Fibroblast of lung (primary cell): ENCODE data around the gene TCP10L. TPM values are rescaled to one million over a fixed set of nuclear protein-coding genes. Genes with fewer than 3 reads are reported as not detected.
"Not testable (repeated sequence)": the region's sequence is repeated elsewhere in the genome, so short reads cannot be mapped to it uniquely, and the experiment has no call there.

ENCODE experiments used
- DNase-seq, 2 donors: peaks; one replicate each; pipeline versions ENCODE4 v3.0.0 to v3.0.0-alpha.2; 2010; ENCODE audit warnings: low read depth in 2 of 2
- H2AFZ ChIP-seq: 2 replicates; pipeline ENCODE4 v1.5.1; 2012; ENCODE audit warnings: low read length, control low read depth, inconsistent platforms
- H3K27ac ChIP-seq: 2 replicates; pipeline ENCODE4 v1.5.1; 2011; ENCODE audit warnings: low read length, control low read depth; ENCODE audit not compliant: insufficient read depth
- H3K27me3 ChIP-seq: 2 replicates; pipeline ENCODE4 v1.5.1; 2011; ENCODE audit warnings: mild to moderate bottlenecking, low read length; ENCODE audit not compliant: control insufficient read depth, insufficient read depth
- H3K36me3 ChIP-seq: 2 replicates; pipeline ENCODE4 v1.5.1; 2011; ENCODE audit warnings: low read length; ENCODE audit not compliant: control insufficient read depth, insufficient read depth
- H3K4me1 ChIP-seq: 2 replicates; pipeline ENCODE4 v1.5.1; 2011; ENCODE audit warnings: low read length; ENCODE audit not compliant: control insufficient read depth, insufficient read depth; ENCODE audit errors: extremely low read depth
- H3K4me2 ChIP-seq: 2 replicates; pipeline ENCODE4 v1.5.1; 2011; ENCODE audit warnings: low read length, control low read depth; ENCODE audit not compliant: insufficient read depth; ENCODE audit errors: extremely low read depth
- H3K4me3 ChIP-seq, 4 experiments: fragments of 200-600 bp in 1 of 4; sonication (generic) in 1 of 4; replicated peaks in 1 of 4; 2 replicates each; pipeline ENCODE4 v1.5.1; 2011 to 2016; ENCODE audit warnings: low read length in 4 of 4, low read depth in 3 of 4, mild to moderate bottlenecking in 3 of 4, control low read depth in 2 of 4, inconsistent platforms in 1 of 4, mixed read lengths in 1 of 4; ENCODE audit not compliant: insufficient read depth in 1 of 4; ENCODE audit errors: control extremely low read depth in 1 of 4
- H3K79me2 ChIP-seq: 2 replicates; pipeline ENCODE4 v1.5.1; 2012; ENCODE audit warnings: mild to moderate bottlenecking, low read length, inconsistent platforms; ENCODE audit not compliant: control insufficient read depth, insufficient read depth
- H3K9ac ChIP-seq: 2 replicates; pipeline ENCODE4 v1.5.1; 2011; ENCODE audit warnings: mild to moderate bottlenecking, low read length, control low read depth; ENCODE audit not compliant: insufficient read depth
- H3K9me3 ChIP-seq: 2 replicates; pipeline ENCODE4 v1.5.1; 2012; ENCODE audit warnings: low read depth, low read length; ENCODE audit not compliant: control insufficient read depth, insufficient read depth
- H4K20me1 ChIP-seq: 2 replicates; pipeline ENCODE4 v1.5.1; 2011; ENCODE audit warnings: low read length; ENCODE audit not compliant: control insufficient read depth, insufficient read depth; ENCODE audit errors: extremely low read depth
- EZH2 ChIP-seq: IDR thresholded peaks from 2 replicates; pipeline ENCODE4 v1.5.1; 2012; ENCODE audit warnings: low read length, control low read depth, mild to moderate bottlenecking; ENCODE audit errors: missing control alignments
- polyA plus RNA-seq, 2 donors: library from polyadenylated mRNA; depleted of rRNA in 1 of 2; stranded (reverse) in 1 of 2; unstranded in 1 of 2; fragments of >200 nt; gene quantifications; 2 replicates each; pipeline ENCODE4 v1.2.1, GENCODE V29; 2011 to 2012; ENCODE audit warnings: missing spikeins in 1 of 2
- total RNA-seq: library from RNA; depleted of rRNA; stranded (reverse); fragments of >200 nt; gene quantifications from 2 replicates; pipeline ENCODE4 v1.2.1, GENCODE V29; 2014
- TF ChIP-seq, protein P1 (sequence below), 2 donors: IDR thresholded peaks in 1 of 2; conservative IDR thresholded peaks in 1 of 2; 1 replicate in 1 of 2; 2 replicates in 1 of 2; pipeline ENCODE4 v1.5.1; 2011 to 2012; ENCODE audit warnings: low read length in 2 of 2, control low read depth in 1 of 2, inconsistent platforms in 1 of 2, low read depth in 1 of 2, mild to moderate bottlenecking in 1 of 2

TCP10L gene
- total and polyA plus RNA-seq, 2 donors (not counting 1 experiment from before 2014, with no cell fraction given) = 0.24 to 0.83 TPM

DNA sequence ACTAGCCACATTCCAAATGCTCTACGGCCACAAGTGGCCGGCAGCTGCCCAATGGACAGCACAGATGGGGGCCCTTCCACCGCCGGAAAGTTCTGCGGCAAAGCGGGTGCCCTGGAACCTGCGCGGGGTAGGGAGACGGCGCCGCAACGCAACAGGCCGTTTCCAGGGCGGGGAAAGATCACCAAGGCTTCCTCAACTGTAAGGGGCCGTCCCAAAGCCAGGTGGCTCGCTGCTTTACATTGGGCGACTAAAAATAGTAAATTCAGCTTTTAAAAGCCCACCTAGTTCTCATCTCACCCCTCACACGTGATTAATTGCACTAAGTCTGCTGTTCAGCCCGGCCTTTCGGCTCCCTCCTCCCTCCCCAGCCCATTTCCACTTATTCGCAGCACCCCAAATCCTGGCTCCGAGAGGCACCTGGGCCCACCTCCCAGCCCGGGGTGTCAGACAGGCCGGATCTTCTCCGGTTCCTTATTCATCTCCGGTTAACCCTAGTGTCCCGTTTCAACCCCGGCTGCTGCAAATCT is 26.2 kb upstream of the TCP10L start:
- Histone ChIP-seq H3K4me3 (peak overlapping the region; percentile 75 to 94 (median 87)), H3K4me2 (peak overlapping the region; percentile 84), H3K4me1 (no peaks in the 10 kb centered on the region), H3K79me2 (peaks cover 16% of the 10 kb centered on the region), H3K27ac (peak overlapping the region; percentile 98), H3K36me3 (no peaks in the 10 kb centered on the region), H3K9me3 (no peaks in the 10 kb centered on the region), H4K20me1 (no peaks in the 10 kb centered on the region), H3K9ac (peak overlapping the region; percentile 95), H2AFZ (peak overlapping the region; percentile 96), H3K27me3 (no peaks in the 10 kb centered on the region)
- no peak for TF ChIP-seq EZH2
- TF ChIP-seq, protein P1, sequence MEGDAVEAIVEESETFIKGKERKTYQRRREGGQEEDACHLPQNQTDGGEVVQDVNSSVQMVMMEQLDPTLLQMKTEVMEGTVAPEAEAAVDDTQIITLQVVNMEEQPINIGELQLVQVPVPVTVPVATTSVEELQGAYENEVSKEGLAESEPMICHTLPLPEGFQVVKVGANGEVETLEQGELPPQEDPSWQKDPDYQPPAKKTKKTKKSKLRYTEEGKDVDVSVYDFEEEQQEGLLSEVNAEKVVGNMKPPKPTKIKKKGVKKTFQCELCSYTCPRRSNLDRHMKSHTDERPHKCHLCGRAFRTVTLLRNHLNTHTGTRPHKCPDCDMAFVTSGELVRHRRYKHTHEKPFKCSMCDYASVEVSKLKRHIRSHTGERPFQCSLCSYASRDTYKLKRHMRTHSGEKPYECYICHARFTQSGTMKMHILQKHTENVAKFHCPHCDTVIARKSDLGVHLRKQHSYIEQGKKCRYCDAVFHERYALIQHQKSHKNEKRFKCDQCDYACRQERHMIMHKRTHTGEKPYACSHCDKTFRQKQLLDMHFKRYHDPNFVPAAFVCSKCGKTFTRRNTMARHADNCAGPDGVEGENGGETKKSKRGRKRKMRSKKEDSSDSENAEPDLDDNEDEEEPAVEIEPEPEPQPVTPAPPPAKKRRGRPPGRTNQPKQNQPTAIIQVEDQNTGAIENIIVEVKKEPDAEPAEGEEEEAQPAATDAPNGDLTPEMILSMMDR (conservative IDR thresholded peaks at IDR 0.05 in 1 of 2, IDR thresholded peaks at IDR 0.05 in 1 of 2; ENCODE audit: low read depth in 1 of 2, low read length in 2 of 2) = no peak
- peak in 1 of 2 donors; percentile 44 for DNase-seq

DNA sequence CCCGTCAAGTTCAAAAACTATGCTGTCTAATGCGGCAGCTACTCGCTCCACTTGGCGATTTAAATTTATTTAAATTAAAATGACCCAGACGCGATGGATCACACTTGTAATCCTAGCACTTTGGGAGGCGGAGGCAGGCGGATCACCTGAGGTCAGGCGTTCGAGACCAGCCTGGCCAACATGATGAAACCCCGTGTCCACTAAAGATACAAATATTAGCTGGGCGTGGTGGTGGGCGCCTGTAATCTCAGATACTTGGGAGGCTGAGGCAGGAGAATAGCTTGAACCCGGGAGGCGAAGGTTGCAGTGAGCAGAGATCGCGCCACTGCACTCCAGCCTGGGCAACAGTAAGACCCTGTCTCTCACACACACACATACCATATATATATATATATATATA is 25.6 kb upstream of the TCP10L start:
- H3K4me3 ChIP-seq = peak overlapping the region in 3 of 4 experiments; percentile 30 to 94 (median 86)
- DNase-seq, H2AFZ ChIP-seq, H3K36me3 ChIP-seq, H3K27me3 ChIP-seq, H3K9ac ChIP-seq, H4K20me1 ChIP-seq, H3K9me3 ChIP-seq, H3K27ac ChIP-seq, H3K4me1 ChIP-seq: not testable (repeated sequence)
- H3K79me2 ChIP-seq = peaks cover 16% of the 10 kb centered on the region
- peak overlapping the region; percentile 66 for H3K4me2 ChIP-seq

DNA sequence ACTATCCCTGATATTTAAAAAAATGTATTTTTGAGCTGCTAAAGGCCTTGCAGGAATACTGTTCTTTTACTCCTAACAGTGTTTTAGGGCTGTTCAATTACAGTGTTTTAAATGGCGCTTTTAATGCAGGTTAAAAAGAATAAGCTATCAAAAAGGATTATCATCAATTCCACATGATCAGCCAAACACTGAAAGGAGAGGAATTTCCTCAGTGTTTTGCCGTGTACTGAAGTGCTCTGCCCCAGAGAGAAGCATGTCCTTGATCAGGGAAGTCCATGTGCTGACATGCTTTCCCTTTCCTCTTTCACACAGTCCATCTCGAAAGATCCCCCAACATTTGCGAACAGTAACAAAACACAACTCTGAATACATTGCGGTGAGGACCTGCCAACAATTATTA is 23.5 kb upstream of the TCP10L start:
- no peak for DNase-seq
- Histone ChIP-seq H3K79me2 (peaks cover 16% of the 10 kb centered on the region), H4K20me1 (no peaks in the 10 kb centered on the region), H3K4me3 (no peak overlapping the region), H3K27ac (no peak overlapping the region), H2AFZ (no peak overlapping the region), H3K36me3 (peaks cover 12% of the 10 kb centered on the region), H3K9ac (no peak overlapping the region), H3K4me1 (no peaks in the 10 kb centered on the region), H3K4me2 (no peak overlapping the region), H3K27me3 (no peaks in the 10 kb centered on the region), H3K9me3 (no peaks in the 10 kb centered on the region)
- TF ChIP-seq, protein P1 (conservative IDR thresholded peaks at IDR 0.05 in 1 of 2, IDR thresholded peaks at IDR 0.05 in 1 of 2; ENCODE audit: low read depth in 1 of 2, low read length in 2 of 2) = no peak
